Epithelial cell of esophagus (primary cell): ENCODE measurements around the gene DCST1.

Experiments
- DNase-seq: peaks from one replicate; pipeline ENCODE4 v3.0.0; 2010; ENCODE audit warnings: low read depth
- H3K4me3 ChIP-seq: 2 replicates; pipeline ENCODE4 v1.5.1; 2011; ENCODE audit warnings: mild to moderate bottlenecking, low read length, control low read depth
- TF ChIP-seq, protein P1 (sequence below): IDR thresholded peaks from 2 replicates; pipeline ENCODE4 v1.5.1; 2011; ENCODE audit warnings: low read depth, mild to moderate bottlenecking, low read length, control low read depth, inconsistent platforms; ENCODE audit not compliant: insufficient read depth; ENCODE audit errors: missing control alignments

DCST1 gene

DNA sequence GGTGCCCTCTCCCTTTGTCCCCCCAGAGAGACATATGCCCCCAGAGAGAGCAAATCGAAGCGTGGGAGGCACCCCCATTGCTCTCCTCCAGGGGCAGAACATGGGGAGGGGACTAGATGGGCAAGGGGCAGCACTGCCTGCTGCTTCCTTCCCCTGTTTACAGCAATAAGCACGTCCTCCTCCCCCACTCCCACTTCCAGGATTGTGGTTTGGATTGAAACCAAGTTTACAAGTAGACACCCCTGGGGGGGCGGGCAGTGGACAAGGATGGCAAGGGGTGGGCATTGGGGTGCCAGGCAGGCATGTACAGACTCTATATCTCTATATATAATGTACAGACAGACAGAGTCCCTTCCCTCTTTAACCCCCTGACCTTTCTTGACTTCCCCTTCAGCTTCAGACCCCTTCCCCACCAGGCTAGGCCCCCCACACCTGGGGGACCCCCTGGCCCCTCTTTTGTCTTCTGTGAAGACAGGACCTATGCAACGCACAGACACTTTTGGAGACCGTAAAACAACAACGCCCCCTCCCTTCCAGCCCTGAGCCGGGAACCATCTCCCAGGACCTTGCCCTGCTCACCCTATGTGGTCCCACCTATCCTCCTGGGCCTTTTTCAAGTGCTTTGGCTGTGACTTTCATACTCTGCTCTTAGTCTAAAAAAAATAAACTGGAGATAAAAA, 53.4 kb downstream of the DCST1 start:
- no peak overlapping the region for H3K4me3 ChIP-seq
- TF ChIP-seq, protein P1, sequence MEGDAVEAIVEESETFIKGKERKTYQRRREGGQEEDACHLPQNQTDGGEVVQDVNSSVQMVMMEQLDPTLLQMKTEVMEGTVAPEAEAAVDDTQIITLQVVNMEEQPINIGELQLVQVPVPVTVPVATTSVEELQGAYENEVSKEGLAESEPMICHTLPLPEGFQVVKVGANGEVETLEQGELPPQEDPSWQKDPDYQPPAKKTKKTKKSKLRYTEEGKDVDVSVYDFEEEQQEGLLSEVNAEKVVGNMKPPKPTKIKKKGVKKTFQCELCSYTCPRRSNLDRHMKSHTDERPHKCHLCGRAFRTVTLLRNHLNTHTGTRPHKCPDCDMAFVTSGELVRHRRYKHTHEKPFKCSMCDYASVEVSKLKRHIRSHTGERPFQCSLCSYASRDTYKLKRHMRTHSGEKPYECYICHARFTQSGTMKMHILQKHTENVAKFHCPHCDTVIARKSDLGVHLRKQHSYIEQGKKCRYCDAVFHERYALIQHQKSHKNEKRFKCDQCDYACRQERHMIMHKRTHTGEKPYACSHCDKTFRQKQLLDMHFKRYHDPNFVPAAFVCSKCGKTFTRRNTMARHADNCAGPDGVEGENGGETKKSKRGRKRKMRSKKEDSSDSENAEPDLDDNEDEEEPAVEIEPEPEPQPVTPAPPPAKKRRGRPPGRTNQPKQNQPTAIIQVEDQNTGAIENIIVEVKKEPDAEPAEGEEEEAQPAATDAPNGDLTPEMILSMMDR: no peak

DNA sequence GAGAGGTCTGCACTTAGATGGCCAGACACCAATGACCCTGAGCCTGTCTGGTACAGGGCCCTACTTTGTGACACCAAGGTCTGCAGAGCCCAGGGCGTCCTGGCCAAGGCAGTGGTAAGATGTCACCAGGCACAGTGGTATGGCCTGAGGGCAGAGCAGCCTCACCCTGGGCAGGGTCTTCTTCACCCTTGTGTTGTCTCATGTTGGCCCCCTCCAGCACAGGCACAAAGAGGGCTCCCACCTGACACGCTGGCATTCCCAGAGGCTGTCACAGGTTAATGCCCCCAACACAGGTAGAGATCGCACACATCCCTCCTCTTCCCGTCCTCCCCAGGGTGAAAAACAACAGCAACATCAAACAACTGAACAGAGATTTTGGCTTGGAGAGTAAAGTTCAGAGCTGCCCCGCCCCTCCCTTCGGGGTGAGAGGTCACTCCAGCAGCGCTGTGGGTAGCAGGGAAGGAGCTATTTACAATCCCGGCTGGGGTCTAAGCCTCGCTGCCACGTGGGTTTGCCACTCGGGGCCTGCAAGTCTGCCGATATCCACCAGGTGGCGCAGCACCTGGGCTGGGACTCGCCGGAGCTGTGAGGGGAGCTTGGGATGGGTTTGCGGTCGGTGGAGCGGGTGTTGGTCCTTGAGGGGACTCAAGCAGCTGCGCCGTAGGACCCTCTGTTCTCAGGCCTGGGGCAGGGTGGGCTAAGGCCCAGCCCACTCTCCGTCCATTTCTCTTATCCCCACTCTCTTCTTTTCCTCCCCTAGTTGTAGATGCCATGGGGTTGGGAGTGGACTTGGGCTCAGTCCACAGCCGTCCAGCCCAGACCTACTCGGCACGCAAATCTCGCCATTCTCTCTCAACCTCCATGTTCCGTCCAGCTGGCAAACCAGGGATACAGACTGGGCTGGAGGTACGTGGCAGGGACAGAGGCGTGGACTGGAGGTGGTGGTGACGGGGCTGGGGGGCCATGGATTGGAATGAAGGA, 57.7 kb downstream of the DCST1 start:
- TF ChIP-seq, protein P1: peak; percentile 95
- H3K4me3 ChIP-seq: no peak overlapping the region
- peak; percentile 68 for DNase-seq

More for the DNA sequence above, 53.4 kb downstream of the DCST1 start:
- no peak for DNase-seq

DNA sequence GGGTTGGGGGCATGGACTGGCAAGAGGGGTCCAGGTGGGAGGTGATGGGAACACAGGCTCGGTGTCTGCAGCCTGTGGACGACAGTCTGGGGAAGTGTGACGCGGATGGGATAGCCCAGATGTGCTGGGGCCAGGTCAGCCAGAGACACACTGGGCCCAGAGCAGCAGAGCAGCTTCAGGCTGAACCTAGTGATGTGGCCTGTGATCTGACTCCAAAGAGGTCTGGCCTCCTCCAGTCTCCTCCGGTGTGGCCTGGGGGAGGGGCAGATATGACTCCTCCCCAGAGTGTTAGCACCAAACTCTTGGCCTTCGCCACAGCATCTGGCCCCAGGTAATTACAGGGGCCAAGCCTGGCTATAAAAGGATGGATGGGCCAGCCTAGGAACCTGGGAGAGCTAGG, 58.5 kb downstream of the DCST1 start:
- TF ChIP-seq, protein P1: no peak
- H3K4me3 ChIP-seq: no peak overlapping the region
- DNase-seq: no peak

DNA sequence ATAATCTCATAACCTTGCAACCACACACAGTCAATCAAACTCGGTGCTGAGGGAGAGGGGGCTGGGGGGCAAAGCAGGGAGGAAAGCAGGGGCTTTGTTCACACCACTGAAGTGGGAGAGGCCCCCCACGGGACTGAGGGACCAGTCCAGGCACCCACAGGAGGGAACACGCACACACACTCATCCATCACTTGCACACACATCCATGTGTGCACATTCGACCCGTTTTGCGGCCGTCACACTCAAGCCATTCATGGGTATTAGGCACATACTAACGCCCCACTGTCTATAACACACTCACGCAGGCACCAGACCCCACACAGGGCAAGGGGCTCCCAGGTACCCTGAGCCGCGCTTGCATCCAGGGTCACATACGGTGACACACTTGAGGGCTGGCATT, 59.0 kb downstream of the DCST1 start:
- H3K4me3 ChIP-seq: no peak overlapping the region
- TF ChIP-seq, protein P1: no peak
- no peak for DNase-seq

DNA sequence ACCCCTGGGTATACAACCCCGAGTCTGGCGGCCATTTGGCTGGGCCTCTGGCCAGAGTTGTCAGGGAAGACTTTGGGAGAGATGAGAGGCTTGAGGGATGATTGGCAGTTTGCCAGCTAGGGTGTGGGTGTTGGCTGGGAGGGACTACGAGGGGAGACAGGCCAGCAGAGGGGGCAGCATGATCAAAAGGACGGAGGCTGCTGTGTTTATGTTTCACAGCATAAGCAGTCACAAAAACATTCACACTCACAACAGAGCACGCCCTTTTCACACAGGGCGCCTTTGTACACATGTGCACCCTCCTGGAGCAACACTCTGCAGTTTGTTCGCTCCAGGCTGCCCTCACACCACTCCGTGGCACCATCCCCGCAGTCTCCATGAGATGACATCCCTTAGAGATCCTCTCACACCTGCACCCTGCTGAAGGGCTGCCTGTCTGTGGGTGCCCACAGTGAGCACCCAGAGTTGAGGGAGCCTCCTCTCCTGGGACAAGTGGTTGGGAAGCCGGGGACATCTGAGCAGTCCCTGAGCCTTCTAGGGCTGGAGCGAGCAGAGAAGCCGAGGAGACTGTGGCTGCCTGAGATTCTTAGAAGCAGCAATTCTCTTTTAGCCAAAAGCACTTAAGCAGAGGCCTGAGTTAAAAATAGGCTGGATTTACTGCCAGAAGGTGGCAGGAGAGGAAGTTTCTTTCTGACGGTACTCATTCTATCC, 60.4 kb downstream of the DCST1 start:
- H3K4me3 ChIP-seq: no peak overlapping the region
- TF ChIP-seq, protein P1: peak; percentile 64
- peak; percentile 68 for DNase-seq

GRCh38 chr1:155094622-155094948, 61.0 kb downstream of the DCST1 start:
- no peak for DNase-seq
- TF ChIP-seq, protein P1: no peak
- no peak overlapping the region for H3K4me3 ChIP-seq
